Type B pancreatic cell (in vitro differentiated cells): ENCODE data around the gene PLGRKT. TPM values are rescaled to one million over a fixed set of nuclear protein-coding genes. Genes with fewer than 3 reads are reported as not detected.
A peak's percentile ranks its signal among the peaks of the same experiment; 100 is the strongest.

Experiments used
- DNase-seq: peaks from one replicate; pipeline ENCODE4 v3.0.0; 2021; ENCODE audit warnings: mixed read lengths; ENCODE audit not compliant: unreplicated experiment; ENCODE audit errors: extremely low spot score
- H3K27ac Mint-ChIP-seq: 2 replicates; pipeline ENCODE4 v1.8.0; 2021; ENCODE audit warnings: mild to moderate bottlenecking, mixed read lengths
- H3K27me3 Mint-ChIP-seq: 2 replicates; pipeline ENCODE4 v1.8.0; 2021; ENCODE audit warnings: mixed read lengths
- H3K36me3 Mint-ChIP-seq: 2 replicates; pipeline ENCODE4 v1.8.0; 2021; ENCODE audit warnings: mixed read lengths
- H3K4me1 Mint-ChIP-seq: one replicate; pipeline ENCODE4 v1.8.0; 2021; ENCODE audit warnings: mixed read lengths; ENCODE audit not compliant: unreplicated experiment
- H3K4me3 Mint-ChIP-seq: 2 replicates; pipeline ENCODE4 v1.8.0; 2021; ENCODE audit warnings: mild to moderate bottlenecking, mixed read lengths
- H3K9me3 Mint-ChIP-seq: 2 replicates; pipeline ENCODE4 v1.8.0; 2021; ENCODE audit warnings: mixed read lengths
- total RNA-seq: library from RNA; stranded (reverse); gene quantifications from 2 replicates; pipeline ENCODE4 v1.2.1, GENCODE V29; 2021; ENCODE audit warnings: low replicate concordance
- TF ChIP-seq, protein P1 (sequence below): fragments of 200-600 bp; sonication (generic); conservative IDR thresholded peaks from 2 replicates; pipeline ENCODE4 v1.5.0; 2021; ENCODE audit warnings: antibody characterized with exemption, mild to moderate bottlenecking

Gene PLGRKT
- total RNA-seq, 1 donor from 2014 or later = 25.6 TPM

DNA sequence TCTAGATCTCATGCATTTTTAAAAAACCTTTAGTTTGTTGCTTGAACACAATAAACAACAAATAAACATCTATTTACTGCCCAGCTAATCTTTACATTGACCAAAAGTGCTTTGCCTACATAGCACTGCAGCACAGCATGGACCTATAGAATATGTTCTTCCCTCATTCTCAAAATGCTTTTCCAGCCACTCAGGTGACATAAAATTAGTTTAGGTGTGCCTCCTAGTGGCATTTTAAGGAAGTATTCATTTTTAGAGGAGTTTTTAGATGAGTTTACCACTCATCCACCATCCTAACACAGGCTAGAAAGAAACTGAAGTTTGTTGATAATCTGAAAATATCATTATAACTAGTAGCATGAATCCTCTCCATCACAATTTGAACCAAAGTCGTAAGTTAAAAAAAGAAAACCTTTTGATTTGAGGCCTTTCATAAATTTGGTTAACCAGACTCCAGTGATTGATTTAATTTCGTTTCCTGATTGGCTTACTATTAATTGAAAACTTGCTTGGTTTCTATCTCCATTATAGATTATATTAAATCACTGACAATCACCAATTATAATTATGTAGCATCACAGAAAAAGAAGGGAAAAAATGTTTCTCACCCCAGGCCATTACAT is 12.6 kb downstream of the PLGRKT start:
- H3K4me1 Mint-ChIP-seq = no peaks in the 10 kb centered on the region
- H3K4me3 Mint-ChIP-seq = no peak overlapping the region
- peaks cover 19% of the 10 kb centered on the region for H3K36me3 Mint-ChIP-seq
- no peak overlapping the region for H3K27ac Mint-ChIP-seq
- TF ChIP-seq, protein P1, sequence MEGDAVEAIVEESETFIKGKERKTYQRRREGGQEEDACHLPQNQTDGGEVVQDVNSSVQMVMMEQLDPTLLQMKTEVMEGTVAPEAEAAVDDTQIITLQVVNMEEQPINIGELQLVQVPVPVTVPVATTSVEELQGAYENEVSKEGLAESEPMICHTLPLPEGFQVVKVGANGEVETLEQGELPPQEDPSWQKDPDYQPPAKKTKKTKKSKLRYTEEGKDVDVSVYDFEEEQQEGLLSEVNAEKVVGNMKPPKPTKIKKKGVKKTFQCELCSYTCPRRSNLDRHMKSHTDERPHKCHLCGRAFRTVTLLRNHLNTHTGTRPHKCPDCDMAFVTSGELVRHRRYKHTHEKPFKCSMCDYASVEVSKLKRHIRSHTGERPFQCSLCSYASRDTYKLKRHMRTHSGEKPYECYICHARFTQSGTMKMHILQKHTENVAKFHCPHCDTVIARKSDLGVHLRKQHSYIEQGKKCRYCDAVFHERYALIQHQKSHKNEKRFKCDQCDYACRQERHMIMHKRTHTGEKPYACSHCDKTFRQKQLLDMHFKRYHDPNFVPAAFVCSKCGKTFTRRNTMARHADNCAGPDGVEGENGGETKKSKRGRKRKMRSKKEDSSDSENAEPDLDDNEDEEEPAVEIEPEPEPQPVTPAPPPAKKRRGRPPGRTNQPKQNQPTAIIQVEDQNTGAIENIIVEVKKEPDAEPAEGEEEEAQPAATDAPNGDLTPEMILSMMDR = peak; percentile 69
- no peaks in the 10 kb centered on the region for H3K27me3 Mint-ChIP-seq
- no peak for DNase-seq
- no peaks in the 10 kb centered on the region for H3K9me3 Mint-ChIP-seq

DNA sequence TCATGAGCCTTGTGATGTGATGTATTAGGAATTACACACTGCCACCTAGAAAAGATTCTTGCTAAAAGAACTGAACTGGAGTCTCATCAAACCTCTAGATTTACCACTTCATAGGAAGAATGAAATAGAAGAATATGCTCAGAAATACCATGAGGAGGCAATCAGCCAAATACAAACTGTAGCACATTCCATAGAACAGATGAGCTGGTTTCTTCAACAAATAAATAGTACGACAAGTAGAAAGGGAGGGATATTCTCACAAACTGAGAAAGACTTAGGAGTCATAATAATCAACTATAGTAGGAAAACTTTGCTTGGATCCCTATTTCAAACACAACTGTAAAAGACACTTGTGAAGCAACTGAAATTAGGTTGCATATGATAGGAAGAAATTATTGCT is 15.4 kb downstream of the PLGRKT start:
- TF ChIP-seq, protein P1 = no peak
- Mint-ChIP-seq H3K36me3 (peaks cover 25% of the 10 kb centered on the region), H3K27me3 (no peaks in the 10 kb centered on the region), H3K4me1 (no peaks in the 10 kb centered on the region), H3K27ac (no peak overlapping the region), H3K4me3 (no peak overlapping the region), H3K9me3 (no peaks in the 10 kb centered on the region)
- DNase-seq = no peak

DNA sequence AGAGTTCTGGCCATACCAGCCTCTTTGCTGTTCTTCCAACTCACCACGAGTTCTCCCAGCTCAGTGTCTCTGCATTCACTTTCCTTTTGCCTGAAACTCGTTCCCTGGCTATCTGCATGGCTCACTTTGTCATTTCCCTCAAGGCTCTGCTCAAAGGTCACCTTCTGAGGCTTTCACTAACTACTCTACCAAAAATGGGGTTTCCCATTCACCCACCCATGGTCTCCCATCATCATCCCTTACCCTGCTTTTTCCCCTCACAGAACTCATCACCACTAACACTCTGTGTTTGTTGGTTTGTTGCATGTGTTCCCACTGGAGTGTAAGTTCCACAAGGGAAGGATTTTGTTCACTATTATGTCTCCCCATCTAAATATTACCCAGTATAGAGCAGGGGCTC is 16.6 kb downstream of the PLGRKT start:
- Mint-ChIP-seq H3K4me1 (no peaks in the 10 kb centered on the region), H3K27ac (no peak overlapping the region), H3K9me3 (no peaks in the 10 kb centered on the region), H3K4me3 (no peak overlapping the region), H3K36me3 (peaks cover 25% of the 10 kb centered on the region), H3K27me3 (no peaks in the 10 kb centered on the region)
- TF ChIP-seq, protein P1 = no peak
- DNase-seq = no peak

DNA sequence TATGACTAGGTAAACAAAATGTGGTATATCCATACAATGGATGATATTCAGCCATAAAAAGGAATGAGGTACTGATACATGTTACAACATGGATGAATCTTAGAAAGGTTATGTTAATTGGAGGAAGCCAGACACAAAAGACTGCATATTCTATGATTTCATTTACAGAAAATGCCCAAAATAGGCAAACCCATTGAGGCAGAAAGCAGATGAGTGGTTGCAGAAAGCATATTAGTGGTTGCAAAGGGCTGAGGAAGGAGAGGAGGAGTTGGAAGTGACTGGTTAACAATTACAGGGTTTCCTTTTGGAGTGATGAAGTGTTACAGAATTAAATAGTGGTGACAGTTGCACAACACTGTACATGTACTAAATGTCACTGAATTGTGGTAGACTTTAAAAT is 17.7 kb downstream of the PLGRKT start:
- DNase-seq = no peak
- peaks cover 19% of the 10 kb centered on the region for H3K36me3 Mint-ChIP-seq
- no peak overlapping the region for H3K27ac Mint-ChIP-seq
- TF ChIP-seq, protein P1 = no peak
- H3K9me3 Mint-ChIP-seq = no peaks in the 10 kb centered on the region
- H3K4me1 Mint-ChIP-seq = no peaks in the 10 kb centered on the region
- no peaks in the 10 kb centered on the region for H3K27me3 Mint-ChIP-seq
- no peak overlapping the region for H3K4me3 Mint-ChIP-seq

DNA sequence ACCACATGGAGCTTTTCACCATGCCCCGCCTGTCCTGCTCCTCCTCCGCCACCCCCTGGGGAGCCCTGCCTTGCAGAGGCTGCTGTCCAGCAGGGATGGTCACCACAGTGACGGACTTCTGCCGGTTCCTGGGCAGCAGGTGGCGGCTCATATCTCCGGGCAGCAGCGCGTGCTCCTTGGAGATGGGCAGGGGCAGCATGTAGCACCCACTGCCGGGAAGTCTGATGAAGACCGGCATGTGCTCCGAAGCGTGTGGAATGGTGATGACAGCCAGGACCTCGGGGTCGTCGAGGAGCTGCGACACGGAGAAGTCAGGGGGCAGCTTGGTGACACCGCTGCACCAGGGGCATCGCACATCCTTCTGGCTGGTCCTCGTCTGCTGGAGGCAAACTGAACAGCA is 19.2 kb downstream of the PLGRKT start:
- Mint-ChIP-seq H3K27ac (no peak overlapping the region), H3K27me3 (no peaks in the 10 kb centered on the region), H3K36me3 (peaks cover 20% of the 10 kb centered on the region), H3K9me3 (no peaks in the 10 kb centered on the region), H3K4me1 (no peaks in the 10 kb centered on the region), H3K4me3 (no peak overlapping the region)
- no peak for DNase-seq
- TF ChIP-seq, protein P1 = no peak

DNA sequence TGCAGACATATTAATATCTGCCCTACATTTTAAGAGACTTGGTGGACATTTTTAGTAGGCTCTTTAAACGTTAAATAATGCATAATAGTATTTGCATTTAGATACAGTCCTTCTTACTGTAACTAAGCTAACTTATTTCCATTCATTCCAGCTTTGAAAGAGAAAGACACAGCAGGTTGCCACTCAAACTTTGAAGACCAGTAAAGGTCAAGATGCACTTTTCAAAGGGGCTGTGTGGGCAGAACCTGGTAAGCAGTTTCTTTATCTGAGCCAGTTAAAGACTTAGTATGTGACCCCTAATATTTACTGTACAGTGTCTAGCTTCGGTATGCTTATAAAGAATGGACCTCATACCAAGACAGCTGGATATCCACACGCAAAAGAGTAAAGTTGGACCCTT is 20.8 kb downstream of the PLGRKT start:
- DNase-seq = no peak
- TF ChIP-seq, protein P1 = no peak
- Mint-ChIP-seq H3K27ac (no peak overlapping the region), H3K27me3 (no peaks in the 10 kb centered on the region), H3K9me3 (no peaks in the 10 kb centered on the region), H3K36me3 (peaks cover 24% of the 10 kb centered on the region), H3K4me3 (no peak overlapping the region), H3K4me1 (no peaks in the 10 kb centered on the region)
